Uterus (tissue), 2 donors: ENCODE measurements around the gene NSRP1.

Experiments used
- CTCF ChIP-seq, 4 experiments: fragments of 200-600 bp in 2 of 4; fragments of 450-650 bp in 2 of 4; sonication (generic) in 2 of 4; IDR thresholded peaks; one replicate each; pipeline ENCODE4 v1.5.1; 2016 to 2019; ENCODE audit warnings: antibody characterized with exemption in 4 of 4, mild to moderate bottlenecking in 2 of 4, moderate library complexity in 1 of 4
- POLR2A ChIP-seq, 2 donors: fragments of 450-650 bp; IDR thresholded peaks; one replicate each; pipeline ENCODE4 v1.6.1; 2016; ENCODE audit warnings: antibody characterized with exemption in 2 of 2, mild to moderate bottlenecking in 1 of 2, moderate library complexity in 1 of 2

GRCh38 chr17:30134551-30134950 is 17.9 kb downstream of the NSRP1 start:
- TF ChIP-seq CTCF (IDR thresholded peaks at IDR 0.05) (no peak), POLR2A (IDR thresholded peaks at IDR 0.05) (no peak)
